ENCODE measurements around the gene AK5.

AK5 gene

DNA sequence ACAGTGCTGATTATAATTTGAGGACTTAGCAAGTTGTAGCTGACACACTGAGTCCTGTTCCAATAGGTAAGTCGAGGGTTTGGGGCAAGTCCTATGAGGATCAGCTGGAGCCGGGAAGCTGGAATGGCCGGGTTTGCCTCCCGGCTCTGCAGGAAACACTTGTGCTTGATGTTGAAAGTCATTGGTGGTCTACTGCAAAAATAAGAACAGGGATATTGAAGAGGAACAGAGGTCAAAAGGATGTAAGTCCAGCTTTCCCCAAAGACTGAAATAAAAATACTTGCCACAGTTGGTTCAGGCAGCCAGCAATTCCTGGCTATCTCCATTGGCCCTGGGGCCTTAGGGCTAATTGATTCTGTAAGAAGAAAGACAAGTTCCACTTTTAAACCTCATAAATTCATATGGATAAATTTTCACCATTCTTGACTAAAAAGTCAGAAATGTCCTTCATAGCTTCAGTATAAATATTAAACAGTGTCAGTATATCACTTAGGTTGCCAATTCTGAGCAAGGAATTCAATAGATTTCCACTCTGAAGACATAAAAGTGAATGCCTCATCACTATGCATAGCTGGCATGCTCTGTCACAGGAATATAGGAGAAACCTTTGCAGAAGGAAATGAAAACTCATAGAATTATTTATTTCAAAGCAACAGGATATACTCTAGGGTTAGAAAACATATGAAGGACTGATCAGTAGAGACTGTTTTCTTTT, 165.2 kb downstream of the AK5 start:
- TF ChIP-seq, protein P1, sequence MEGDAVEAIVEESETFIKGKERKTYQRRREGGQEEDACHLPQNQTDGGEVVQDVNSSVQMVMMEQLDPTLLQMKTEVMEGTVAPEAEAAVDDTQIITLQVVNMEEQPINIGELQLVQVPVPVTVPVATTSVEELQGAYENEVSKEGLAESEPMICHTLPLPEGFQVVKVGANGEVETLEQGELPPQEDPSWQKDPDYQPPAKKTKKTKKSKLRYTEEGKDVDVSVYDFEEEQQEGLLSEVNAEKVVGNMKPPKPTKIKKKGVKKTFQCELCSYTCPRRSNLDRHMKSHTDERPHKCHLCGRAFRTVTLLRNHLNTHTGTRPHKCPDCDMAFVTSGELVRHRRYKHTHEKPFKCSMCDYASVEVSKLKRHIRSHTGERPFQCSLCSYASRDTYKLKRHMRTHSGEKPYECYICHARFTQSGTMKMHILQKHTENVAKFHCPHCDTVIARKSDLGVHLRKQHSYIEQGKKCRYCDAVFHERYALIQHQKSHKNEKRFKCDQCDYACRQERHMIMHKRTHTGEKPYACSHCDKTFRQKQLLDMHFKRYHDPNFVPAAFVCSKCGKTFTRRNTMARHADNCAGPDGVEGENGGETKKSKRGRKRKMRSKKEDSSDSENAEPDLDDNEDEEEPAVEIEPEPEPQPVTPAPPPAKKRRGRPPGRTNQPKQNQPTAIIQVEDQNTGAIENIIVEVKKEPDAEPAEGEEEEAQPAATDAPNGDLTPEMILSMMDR (IDR thresholded peaks at IDR 0.05; ENCODE audit: control extremely low read depth, extremely low read depth, low read depth, missing control alignments) = no peak
- POLR2A ChIA-PET = no interaction called here
- no peak for DNase-seq (ENCODE audit: extremely low spot score)
- CTCF ChIA-PET = interaction anchor here (1.0 kb wide), 1 partner anchor 11 kb away, joined by 3 read pairs; no protein-coding TSS in a partner anchor

GRCh38 chr1:77447669-77448068, 165.8 kb downstream of the AK5 start:
- ChIA-PET CTCF (no interaction called here), POLR2A (no interaction called here)
- no peak for DNase-seq (ENCODE audit: extremely low spot score)
- TF ChIP-seq, protein P1 (IDR thresholded peaks at IDR 0.05; ENCODE audit: control extremely low read depth, extremely low read depth, low read depth, missing control alignments) = no peak

DNA sequence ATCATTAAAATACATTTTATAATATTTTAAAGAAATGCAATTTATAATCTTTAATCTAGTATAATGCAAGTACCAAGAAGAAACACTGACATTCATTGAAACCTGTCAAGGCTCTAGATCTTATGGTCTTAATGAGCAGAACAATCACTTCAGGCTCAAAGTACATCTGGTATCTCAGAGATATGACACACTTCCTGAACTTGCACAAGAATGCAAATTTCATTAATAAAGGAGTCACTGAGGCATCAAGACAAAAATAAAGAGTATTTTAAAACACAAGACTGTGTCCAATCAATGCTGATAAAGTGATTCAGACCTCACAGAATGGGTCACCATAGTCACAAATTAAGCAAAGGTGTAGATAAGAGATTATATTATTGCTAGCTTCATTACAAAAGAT, 178.1 kb downstream of the AK5 start:
- no peak for DNase-seq (ENCODE audit: extremely low spot score)
- TF ChIP-seq, protein P1 (IDR thresholded peaks at IDR 0.05; ENCODE audit: control extremely low read depth, extremely low read depth, low read depth, missing control alignments) = no peak
- CTCF ChIA-PET = no interaction called here
- POLR2A ChIA-PET = no interaction called here

GRCh38 chr1:77461691-77462090, 179.9 kb downstream of the AK5 start:
- TF ChIP-seq, protein P1 (IDR thresholded peaks at IDR 0.05; ENCODE audit: control extremely low read depth, extremely low read depth, low read depth, missing control alignments) = no peak
- no peak for DNase-seq (ENCODE audit: extremely low spot score)
- ChIA-PET CTCF (interaction anchor here (1.2 kb wide), 1 partner anchor 12 kb away, joined by 3 read pairs; no protein-coding TSS in a partner anchor), POLR2A (no interaction called here)

DNA sequence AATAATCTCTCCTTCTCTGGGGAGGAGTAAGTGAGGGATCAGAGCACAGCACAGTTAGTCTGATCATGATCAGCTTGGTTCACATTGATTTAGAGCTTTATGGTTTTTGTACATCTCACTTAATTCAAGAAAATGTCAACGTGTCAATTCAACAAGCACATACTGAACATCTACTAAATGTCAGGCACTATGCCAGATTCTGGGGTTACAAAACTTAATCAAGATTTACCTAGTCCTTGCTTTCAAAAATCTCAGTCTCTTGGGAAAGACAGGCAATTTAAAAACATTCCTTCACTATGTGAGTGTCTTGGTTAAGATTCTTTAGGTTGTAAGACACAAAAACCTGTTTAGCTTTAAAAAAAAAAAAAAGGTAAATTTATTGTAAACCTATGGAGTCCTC, 181.4 kb downstream of the AK5 start:
- CTCF ChIA-PET = interaction anchor here (1.3 kb wide), 1 partner anchor 21 kb away, joined by 3 read pairs; no protein-coding TSS in a partner anchor
- DNase-seq (ENCODE audit: extremely low spot score) = no peak
- TF ChIP-seq, protein P1 (IDR thresholded peaks at IDR 0.05; ENCODE audit: control extremely low read depth, extremely low read depth, low read depth, missing control alignments) = no peak
- POLR2A ChIA-PET = no interaction called here

DNA sequence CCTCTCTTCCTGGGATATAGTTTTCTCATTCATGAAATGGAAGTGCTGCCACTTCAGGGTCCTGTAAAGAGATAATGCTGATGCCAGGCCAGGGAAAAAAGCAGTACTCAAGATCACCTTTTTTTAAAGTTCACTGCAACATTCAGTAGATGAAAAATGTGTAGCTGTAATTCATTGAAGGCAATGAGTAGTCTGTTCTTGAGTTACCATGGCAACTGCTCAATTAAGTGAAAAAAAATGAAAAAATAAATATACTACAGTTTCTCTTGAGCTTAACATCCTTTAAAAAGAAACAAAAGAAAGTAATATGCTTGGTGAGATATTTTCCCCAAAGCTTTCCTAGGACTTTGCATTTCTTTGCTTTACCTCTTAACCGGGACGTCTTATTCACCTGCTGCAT, 183.3 kb downstream of the AK5 start:
- POLR2A ChIA-PET = no interaction called here
- CTCF ChIA-PET = interaction anchor here (1.1 kb wide), 1 partner anchor 9 kb away, joined by 3 read pairs; no protein-coding TSS in a partner anchor
- TF ChIP-seq, protein P1 (IDR thresholded peaks at IDR 0.05; ENCODE audit: control extremely low read depth, extremely low read depth, low read depth, missing control alignments) = no peak
- DNase-seq (ENCODE audit: extremely low spot score) = no peak
